GM15510 (cell line): ENCODE data around the gene PDE8A.

ENCODE experiments used
- POLR2A ChIP-seq: IDR thresholded peaks from 3 replicates; pipeline ENCODE4 v1.6.1; 2011; ENCODE audit warnings: borderline replicate concordance; ENCODE audit not compliant: insufficient read length; ENCODE audit errors: extremely low read depth

The PDE8A gene

DNA sequence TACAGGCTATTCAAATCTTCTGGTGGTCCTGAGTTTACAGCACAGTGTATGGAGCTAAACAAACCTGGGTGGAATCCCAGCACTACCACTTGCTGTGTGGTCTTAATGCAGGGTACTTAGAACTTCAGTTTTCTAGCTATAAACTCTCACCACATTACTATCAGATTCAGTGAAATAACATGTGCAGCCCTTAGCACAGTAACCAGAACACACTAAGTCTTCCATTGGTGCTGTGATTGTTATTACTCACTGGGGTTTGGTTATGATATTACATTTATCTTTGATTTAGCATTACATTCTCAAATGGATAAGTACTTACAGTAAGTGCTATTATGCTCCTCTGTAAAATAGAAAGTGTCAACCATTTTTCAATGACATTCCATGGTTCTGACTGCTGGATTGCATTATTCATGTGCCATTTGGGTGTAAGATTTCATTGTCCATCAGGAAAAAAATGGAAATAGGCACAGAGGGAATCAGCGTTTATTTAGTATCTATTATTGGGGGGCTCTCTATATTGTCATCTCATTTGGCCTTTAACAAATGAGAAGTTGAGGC lies 81.9 kb downstream of the PDE8A start:
- TF ChIP-seq POLR2A = no peak

DNA sequence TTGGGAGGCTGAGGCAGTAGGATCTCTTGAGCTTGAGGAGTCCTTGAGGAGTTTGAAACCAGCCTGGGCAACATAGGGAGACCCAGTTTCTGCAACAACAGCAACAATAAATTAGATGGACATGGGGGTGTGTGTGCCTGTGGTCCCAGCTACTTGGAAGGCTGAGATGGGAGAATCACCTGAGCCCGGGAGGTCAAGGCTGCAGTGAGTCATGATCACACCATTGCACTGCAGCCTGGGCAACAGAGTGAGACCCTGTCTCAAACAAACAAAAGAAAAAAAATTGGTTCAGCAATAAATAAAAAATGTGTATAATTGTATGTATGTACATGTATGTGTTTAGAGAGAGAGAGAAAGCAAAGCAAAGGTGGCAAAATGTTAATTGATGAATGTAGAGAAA lies 83.1 kb downstream of the PDE8A start:
- no peak for TF ChIP-seq POLR2A

DNA sequence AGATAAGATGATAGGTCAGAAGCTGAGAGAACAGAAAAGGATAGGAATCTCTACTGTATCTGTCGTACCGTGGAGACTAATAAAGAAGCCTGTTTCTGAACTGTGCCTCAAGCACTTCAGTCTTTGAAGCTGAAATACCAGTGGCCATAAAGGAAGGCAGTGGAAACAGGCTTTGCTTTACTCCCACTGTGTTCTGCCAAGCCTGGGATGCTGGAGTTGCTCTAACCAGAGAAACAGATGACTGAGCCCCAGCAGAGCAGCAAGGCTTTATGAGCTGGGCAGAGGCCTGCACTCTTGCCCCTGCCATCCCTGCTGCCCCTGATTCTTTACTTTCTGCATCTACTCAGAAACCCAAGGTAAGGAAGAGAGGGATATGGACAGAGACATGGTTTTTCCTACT lies 89.4 kb downstream of the PDE8A start:
- TF ChIP-seq POLR2A = no peak

DNA sequence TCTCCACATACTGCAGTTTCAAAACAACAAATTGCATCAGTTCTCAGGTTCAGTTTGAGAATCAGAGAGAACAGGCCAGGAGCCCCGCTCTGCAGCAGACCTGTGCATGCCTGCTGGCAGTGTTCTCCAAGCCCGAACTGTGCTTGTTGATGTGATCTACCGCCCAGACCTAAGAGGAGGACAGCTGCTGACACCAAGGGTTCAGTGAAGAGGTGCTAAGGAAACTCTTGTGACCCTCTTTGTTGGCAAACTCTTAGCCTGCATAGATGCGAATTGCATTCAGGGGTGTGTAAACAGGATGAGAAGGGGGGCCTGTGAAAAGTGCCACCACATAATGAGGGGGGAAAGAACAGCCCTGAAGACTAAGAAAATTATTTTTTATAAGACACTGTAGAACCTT lies 89.8 kb downstream of the PDE8A start:
- no peak for TF ChIP-seq POLR2A

DNA sequence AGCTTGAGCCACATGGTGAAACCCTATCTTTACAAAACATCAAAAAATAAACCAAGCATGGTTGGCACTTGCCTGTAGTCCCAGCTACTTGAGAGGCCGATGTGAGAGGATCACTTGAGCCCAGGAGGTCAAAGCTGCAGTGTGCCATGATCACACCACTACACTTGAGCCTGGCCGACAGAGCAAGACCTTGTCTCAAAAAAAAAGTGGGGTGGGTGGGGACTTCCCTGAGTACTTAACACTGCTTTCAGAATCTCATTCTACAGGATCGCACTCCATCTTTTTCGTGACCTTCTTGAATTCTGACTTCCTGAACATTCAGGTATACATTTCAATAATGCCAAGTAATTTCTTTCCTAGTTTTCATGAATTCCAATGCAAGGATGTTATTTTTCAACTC lies 91.3 kb downstream of the PDE8A start:
- no peak for TF ChIP-seq POLR2A

DNA sequence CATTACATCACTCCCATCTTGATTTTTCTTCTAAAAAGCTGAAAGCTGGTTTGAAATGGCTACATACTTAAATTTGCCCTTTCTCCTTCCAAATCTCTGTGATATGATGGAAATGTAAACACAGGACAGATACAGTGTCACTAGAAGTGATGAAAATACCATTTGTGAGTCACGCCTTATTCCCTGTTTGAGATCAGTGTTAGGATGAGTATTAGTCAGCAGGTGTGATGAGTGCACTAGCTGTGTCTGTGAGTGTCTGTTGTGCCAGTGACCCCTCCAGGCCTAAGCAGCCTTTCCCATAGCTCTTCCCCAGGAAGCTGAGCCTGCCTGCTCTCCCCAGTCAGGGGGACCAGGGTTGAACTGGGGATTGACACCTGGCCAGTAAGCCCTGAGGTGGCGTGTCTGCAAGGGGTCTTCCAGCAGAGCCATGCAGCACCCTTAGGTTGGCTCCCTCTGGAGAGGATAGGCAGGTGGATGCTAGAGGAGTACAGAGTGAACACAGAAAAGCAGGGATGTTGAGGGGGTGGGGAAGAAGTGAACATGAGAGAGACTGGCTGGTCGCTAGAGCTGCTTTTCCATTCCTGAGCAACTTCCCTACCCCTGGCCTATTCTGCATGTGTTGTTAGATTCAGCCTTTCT lies 92.0 kb downstream of the PDE8A start:
- TF ChIP-seq POLR2A = no peak

DNA sequence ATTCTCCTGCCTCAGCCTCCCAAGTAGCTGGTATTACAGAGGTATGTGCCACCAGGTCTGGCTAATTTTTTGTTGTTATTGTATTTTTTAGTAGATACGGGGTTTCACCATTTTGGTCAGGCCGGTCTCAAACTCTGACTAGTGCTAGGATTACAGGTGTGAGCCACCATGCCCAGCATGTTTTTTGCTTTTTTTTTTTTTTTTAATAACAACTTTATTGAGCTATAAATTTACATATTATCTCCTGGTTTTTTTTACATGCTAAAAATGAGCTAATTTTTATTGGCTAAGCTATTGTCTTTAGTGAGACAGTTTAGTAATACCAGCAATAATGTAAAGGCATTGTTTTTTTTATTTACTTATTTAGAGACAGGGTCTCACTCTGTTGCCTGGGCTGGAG lies 105.2 kb downstream of the PDE8A start:
- TF ChIP-seq POLR2A = no peak

DNA sequence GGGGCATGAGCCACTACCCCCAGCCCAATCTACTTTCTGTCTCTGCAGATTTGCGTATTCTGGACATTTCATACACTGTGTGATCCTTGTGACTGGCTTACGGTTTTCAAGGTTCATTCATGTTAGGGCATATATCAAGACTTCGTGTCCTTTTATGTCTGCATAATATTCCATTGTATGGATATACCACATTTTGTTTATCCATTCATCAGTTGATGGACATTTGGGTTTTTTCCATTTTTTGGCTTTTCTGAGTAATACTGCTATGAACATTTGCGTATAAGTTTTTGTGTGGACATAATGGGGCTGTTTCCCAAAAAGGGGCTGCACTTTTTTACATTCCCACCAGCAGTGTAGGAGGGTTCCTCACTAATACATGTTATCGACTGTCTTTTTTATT lies 106.6 kb downstream of the PDE8A start:
- no peak for TF ChIP-seq POLR2A

DNA sequence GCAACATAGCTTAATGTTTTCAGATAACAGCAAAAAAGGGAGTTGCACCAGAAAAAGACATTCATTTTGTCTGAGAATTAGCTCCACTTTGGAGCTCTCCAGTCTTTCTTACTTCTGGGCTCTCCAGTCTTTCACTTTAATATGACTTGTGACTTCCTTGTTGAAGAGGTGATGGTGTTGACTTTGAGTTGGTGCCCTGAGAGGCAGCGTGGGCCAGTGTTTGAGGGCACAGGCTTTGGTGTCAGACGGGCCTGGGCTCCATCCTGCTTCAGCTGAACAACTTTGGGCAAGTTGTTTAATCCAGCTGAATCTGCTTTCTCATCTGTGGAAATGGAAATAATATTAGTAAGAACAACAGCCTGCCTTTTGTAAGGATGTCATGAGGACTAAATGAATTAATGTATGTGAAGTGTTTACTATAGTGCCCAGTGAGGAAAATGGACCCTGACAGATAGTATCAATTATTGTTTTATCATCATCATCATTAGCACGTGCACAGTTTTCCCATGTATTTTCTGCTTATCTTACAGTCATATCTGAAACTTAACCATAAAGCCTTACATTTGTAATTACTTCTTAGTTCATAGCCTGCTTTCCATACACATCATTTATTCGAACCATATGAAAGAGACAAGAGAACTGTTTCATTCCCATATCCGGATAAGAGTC lies 108.4 kb downstream of the PDE8A start:
- no peak for TF ChIP-seq POLR2A

DNA sequence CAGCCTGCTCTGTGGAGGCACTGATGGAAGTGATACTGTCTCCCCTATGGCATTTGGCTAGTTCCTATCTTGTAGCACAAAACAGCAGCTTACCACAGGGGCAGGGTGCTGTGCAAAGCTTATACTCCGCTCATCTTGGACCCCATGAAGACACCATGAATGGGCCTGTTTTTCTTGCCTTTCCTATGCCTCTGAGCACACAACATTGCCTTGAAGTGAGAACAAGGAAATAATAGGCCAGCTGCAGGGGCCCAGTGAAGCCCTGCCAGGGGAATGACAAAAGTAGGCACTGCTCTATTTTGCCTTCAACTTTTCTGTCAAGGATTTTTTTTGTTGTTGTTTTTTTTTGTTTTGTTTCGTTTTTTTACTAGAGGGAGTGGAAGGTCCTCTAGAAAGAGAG lies 110.3 kb downstream of the PDE8A start:
- TF ChIP-seq POLR2A = no peak

DNA sequence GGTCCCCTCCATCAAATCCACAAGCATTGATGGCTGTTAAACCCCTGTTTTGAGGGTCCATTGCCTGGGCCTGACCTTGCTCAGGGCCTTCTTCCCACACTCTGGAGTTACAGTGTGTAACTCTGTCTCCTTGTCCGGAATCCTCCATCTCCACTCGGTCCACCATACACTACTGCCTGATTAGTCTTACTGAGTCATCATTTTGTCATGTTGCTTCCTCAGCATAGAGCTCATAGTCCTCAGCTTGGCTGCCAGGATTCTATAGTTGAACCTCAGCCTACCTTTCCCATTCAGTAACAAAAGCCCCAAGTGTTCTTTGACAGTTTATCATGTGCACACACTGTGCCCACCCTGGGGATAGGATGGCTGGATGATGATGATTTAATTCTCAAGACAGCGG lies 113.0 kb downstream of the PDE8A start:
- TF ChIP-seq POLR2A = no peak

DNA sequence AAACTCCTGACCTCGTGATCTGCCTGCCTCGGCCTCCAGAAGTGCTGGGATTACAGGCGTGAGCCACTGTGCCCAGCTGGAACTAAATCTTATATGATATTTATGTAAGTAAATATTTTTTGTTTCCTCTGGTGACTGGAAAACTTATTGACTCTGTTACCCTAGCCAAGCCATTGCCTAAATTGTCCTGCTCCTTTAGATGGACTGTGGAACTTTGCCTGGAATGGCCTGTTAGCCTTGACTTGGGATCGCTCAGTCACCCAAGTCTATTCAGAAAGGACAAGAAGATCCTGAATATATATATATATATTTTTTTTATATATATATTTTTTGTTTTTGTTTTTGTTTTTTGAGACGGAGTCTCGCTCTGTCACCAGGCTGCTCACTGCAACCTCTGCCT lies 113.9 kb downstream of the PDE8A start:
- TF ChIP-seq POLR2A = no peak

DNA sequence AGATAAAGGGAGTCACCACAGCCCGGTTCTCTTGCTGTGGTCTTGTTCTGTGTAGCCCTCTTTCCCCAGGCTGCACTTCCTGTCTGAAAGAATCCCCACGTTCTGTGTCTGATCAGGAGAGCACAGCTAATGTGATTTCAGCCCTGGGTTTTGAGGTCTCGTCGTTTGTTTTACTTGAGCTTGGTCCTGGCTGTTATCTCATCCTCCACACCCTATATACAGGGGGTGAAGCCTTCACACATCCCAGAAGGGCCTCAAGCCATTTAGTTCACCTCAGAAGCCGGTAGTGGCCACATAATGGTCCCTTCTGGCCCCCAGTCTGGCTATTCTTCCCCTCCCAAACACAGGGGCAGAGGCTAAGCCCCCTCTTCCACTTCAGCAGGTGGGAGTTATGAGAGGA lies 115.6 kb downstream of the PDE8A start:
- TF ChIP-seq POLR2A = no peak

DNA sequence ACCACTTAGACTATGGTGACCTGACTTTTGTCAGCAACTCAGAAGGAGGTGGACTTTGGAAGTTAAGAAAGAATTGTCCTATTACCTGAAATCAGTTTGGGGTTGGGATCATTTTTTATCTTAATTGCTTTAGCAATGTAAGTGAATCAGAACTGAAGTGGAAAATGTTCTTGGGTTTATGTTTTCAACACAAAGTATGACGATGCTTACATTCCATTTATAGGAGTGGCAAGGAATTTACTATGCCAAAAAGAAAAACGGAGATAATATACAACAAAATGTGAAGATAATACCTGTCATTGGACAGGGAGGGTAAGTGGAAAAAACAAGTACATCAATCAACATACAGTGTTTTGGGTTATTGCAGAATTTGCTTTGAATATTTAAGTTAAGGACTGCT lies 116.1 kb downstream of the PDE8A start:
- TF ChIP-seq POLR2A = no peak

DNA sequence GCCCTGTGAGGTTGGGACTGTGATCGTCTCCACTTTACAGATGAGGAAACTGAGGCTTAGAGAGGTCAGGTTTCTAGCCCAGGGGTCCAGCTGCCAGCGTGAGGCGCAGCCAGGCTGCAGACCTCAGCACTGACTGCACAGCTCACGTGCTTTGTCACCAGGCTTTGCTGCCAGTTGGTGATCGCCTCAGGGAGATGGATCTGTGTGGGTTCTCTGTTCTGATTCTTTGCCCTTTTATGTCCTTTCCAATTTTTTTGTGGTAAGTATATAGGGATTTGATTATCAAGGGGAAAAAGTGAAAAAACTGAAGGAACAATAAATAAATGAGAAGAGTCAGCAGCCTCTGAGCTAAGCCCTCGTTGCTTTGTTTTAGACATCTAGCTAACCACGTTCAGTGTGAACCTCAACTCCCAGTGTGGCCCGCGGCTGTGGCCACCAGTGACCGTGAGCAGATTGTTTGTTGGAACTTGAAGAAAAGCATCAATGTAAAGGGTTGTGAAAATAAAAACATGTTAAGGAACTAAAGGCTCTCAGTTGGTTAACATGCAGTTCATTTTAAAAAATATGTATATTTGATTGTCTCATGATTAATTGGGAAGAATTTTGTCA lies 117.6 kb downstream of the PDE8A start:
- TF ChIP-seq POLR2A = no peak
